GM18870 (cell line): ENCODE results near the gene PLEKHA3.

Experiments used
- ATAC-seq: cut with Tn5 transposase; IDR thresholded peaks from one replicate; pipeline ENCODE4 v1.9.1; 2021; ENCODE audit warnings: moderate library complexity; ENCODE audit not compliant: unreplicated experiment

Gene PLEKHA3

DNA sequence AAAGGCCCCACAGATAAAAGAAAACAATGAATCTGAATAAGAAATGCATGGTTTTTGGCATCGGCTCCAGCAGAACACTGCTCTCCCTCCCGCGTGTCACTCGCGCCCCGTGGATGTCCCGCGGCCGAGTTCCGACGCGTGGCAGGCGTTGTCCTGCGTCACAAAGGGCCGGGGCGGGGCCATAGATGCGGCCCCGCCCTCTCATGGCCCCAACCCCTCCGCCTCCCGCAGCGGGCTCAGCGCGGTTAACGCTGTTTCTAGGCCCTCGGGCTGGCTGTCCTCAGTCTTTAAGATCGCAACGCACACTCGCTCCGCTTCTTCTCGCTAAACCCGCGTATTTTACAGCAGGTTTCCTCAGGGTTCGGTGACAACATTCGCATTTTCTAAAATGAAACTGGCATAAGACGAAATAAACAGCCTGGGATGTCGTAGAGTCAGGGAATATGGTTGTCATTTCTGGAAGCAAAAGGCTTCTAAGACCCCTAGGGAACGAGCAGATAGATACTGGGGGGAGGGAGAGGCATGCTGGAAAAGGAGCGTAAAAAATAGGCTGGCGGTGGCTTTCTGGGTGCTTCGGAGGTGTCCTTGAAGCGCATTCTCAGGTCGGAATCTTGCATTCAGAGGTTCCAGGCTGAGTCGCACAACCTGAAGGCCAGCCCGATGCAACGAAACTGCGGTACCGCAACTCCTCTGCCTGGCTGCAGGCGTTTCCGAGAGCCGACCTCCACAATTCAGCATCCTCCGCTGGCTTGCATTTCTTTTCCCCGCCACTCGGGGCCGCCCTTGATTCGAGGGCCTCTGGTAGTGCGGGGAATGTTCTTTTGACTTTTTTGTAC, 1.6 kb upstream of the PLEKHA3 start, which contains the start of gene FKBP7:
Gene FKBP7, minus strand, starts transcription at position 162 of the 836 bp plus-strand sequence. Its CDS starts 101 bp downstream, at position 61.
- peak; percentile 41 for ATAC-seq

DNA sequence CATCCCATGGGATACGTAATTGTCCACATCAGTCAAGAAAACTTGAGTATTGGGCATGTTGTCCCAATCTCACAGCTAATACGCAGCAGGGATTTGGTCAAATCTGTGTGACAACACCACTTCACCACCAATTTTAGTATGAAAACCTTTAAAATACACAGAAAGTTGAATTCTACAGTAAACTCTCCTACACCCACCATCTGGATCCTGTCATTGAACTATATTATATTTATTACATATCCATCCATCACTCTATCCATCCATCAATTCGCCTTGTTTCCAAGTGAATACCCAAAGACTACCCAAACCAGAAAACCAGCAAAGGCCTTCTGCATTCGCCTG, 1.0 kb upstream of the PLEKHA3 start:
- no peak for ATAC-seq

DNA sequence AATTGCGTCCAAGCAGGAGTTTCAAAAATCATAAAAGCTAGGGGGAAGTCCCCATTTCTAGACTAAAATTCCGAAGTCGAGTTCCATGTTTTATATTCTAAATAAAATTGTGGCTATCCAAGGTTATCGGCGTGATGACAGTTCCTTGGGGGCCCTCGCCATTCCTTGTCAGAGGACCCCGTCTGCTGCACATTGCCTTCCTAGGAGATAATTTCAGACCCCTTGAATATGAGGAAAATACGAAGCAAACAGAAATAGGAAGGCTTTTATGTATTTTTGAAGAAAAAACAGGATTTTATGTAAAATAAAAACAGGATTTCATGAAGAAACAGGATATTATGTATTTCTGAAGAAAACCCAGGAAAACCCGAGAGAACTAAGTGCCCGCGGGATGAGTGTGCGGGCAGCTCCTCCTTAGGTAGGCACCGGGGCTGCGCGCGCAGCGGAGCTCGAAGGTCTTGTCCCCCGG, 465 bp upstream of the PLEKHA3 start:
- ATAC-seq = no peak

DNA sequence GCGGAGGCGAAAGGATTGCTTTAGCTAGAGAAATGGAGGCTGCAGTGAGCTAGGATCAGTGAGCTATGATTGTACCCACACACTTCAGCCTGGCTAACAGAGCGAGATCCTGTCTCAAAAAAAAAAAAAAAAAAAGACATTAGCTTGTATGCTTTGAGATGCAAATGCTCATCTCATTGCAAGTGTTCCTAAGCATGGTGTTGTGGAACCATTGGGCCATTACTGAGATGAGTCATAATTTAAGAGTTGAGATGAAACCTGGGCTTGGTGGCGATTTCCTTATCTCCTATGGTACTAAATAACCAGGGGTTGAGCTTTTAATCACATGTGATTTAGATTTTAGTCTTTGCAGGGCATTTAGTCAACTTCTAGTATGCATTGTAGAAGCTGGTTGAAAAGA, 2.2 kb downstream of the PLEKHA3 start:
- peak; percentile 54 for ATAC-seq

DNA sequence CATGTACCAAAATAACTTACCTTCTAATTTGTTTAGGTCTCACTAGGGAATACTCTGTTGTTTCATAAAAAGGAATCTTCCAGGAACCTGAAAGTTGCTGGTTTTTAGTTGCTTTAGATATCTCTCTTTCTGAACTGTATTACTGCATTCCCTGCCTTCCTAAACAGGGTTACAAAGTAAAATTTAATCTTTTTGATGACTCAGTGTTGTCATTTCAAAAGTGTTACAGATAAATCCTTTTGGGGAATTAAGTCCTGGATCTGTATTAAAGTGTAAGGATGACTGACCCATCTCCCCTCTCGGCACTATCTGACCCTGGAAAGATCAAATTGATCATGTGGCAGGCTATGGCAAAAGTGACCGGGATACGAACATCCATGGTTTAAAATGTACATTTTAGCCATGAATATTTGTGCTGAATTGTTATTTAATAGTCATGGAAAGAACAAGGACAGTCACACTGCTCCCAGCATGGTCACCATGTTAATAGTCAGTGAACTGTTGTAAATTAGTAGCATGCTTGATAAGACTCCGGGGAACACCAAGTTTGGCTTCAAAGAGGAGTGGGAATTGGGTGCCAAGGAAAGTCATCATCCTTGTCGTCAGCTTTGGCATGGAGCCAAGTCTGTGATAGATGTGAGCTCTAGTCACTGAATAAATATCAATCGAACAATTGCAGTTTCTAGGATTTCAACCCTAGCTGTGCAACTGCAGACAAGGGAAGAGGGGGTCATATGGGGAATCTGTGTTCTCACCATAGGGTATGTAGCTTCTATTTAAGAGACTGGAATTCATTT, 4.2 kb downstream of the PLEKHA3 start:
- no peak for ATAC-seq

DNA sequence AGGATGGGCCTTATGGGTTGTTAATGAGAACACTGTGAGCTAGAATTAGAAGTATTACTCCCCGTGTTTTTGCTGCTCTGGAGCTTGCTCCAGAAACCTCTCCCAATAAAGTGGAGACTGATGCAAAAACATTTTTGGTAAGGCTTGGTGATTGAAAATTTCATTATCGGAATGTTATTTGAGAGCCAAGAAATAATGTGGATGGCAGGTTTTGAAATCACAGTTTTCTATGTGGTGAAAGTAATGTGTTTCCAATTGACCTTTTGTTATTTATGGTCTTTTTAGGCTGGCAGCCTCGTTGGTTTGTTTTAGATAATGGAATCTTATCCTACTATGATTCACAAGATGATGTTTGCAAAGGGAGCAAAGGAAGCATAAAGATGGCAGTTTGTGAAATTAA, 5.1 kb downstream of the PLEKHA3 start:
- ATAC-seq = no peak

GRCh38 chr2:178491612-178492011, 11.4 kb downstream of the PLEKHA3 start:
- ATAC-seq = no peak

DNA sequence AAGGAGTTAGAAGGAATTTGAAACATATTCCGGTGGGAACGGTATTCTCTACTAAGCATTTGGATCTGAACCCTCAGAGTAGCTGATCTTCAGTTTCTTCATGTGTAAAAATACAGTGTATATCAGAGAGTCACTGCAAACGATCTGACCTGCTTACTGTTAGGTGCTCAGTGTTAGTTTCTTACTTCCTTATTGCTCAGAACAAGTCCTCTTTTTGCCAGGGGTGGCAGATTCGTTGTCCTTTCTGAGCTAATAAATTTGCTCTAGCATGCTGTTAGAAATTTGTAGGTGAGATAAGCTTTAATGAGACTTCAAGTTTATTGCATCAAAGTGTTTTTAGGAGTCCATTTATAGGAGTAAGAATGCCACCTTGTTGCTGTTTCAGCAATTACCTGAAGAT, 15.8 kb downstream of the PLEKHA3 start:
- ATAC-seq = no peak

DNA sequence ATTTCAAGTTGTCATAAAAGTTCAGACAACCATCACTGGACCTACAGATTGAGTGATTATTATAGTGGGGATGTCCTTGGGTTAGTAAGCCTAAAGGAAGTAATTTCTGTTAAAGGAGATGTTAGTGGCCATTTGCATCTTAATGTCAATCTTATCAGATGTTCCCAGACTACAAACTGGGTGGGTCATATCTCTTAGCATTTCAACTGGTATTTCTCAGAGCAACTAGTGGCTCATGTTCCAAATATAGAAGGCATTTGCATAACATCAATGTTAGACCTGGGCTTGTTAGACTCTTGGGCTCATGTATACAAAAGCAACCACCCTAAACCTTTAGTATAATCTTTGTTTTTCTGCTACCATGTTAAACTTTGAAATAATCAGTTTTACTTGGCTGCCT, 17.9 kb downstream of the PLEKHA3 start:
- no peak for ATAC-seq

GRCh38 chr2:178499640-178500039, 19.4 kb downstream of the PLEKHA3 start:
- ATAC-seq = no peak

DNA sequence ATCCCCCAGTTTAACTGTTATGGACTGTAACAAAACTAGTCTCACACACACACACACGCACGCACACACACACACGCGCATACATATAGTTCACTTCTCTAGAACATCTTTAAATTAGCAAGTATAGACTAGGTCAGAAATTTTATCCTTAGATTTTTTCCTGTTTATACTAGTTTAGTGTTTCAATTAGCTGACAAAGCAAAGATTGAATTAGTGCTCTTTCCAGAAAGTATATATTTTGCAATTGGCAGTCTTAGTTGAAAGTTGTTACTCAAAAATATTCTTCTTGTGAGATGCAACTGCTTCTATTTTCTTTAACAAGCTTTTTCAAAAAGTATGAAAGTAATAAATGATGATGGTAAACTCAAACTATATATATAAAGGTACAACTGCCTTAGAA, 22.5 kb downstream of the PLEKHA3 start:
- ATAC-seq = no peak

DNA sequence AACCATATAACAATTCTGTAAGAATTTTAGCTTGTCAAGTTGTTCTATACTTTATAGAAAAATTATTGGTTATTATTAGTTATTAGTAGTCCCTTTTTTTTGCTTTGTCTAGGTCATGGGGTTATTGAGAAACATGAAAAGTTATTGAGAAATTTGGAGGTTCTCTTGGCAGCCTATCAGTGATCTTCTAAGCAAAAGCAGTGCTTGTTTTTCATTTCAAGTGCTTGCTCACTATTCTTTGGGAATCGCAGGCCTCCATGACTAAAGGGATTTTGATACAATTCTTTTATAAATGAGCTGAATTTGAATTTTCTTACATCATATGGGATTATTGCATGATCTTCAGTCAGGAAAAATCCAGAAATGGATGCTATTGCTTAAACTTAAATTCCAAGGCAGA, 25.8 kb downstream of the PLEKHA3 start:
- ATAC-seq = no peak

GRCh38 chr2:178506524-178506923, 26.3 kb downstream of the PLEKHA3 start:
- ATAC-seq = no peak

GRCh38 chr2:178506949-178507348, 26.7 kb downstream of the PLEKHA3 start:
- ATAC-seq = peak; percentile 9

DNA sequence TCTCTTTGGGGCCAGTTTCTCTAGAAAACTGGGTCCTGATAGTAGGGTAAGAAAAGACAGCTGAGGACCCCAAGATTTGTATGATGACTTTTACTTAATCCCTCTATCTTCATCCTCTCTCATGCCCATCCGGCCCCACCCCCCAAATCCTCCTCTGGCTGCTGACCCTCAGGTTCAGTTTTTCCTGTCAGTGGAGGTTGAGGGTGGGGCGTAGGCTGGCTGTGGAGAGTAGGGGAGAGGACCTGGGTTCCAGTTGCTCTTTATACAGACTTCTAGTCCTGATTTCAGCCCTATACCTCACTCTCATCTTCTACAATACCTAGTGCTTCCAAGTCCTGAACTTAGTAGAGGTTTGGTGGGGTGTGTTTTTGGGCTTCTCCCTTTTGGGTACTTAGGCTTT, 28.4 kb downstream of the PLEKHA3 start:
- no peak for ATAC-seq

GRCh38 chr2:178510384-178510783, 30.1 kb downstream of the PLEKHA3 start:
- no peak for ATAC-seq

DNA sequence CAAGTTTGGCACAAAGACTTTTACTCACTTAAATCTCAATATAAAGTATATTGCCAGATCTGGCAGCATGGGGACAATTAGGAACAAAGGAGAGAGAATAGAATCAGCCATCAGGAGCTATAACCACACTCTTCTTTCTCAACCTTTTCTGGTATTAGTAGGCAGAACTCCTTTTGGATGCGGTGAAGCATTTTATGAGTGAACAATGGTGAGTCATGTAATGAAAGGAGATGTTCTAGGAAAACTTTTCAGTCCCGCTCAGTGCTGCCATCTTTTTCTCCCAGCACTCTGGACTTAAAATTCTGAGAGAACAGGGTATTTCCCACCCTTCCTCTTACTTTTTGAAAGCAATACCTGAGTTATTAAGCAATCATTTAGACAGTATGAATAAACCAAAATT, 32.2 kb downstream of the PLEKHA3 start:
- no peak for ATAC-seq

DNA sequence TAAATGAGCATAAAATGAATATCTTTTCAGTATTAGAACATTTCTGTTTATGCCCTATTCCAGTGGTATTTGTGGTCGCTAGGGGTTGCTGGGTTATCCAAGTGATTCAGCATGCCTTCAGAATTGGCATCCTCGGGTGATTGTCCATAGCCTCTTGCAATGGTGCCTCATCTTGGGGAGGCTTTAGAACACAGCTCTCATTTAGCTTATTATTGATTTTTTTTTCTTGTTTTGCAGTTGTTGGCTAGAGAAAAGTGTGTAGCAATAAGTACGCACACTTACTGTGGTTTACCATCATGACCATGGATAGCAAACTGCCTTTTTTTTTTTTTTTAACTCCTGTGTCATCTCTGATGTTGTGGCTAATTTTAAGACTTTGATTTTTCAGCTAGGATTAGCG, 33.6 kb downstream of the PLEKHA3 start:
- no peak for ATAC-seq

- peak; percentile 74 for ATAC-seq
Observed at GRCh38 chr2:178514664-178515063, 34.4 kb downstream of the PLEKHA3 start.

DNA sequence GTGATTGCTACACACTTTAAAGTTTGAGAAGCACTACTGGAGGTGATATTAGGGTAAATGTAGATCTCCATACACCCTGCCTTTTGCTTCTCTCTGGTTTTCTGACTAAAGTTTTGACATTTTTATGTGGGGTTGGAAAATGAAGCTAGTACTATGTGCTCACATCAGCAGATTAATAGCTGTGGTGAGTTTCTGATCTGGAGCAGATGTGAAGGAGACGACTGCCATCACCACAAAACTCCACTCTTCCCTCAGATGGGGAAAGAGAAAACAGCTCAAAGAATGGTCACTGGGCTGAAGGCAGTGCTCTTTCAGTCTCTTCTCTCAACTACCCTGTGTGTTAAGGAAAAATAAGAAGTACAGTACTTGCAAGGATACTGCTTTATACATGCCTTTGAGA, 37.2 kb downstream of the PLEKHA3 start:
- ATAC-seq = no peak

- ATAC-seq = no peak
Observed at GRCh38 chr2:178521304-178522150, 41.3 kb downstream of the PLEKHA3 start.
